Superior temporal gyrus (tissue), 1 donor: Measurements from ENCODE around the gene COG4.
"Not testable (repeated sequence)": the region's sequence is repeated elsewhere in the genome, so short reads cannot be mapped to it uniquely, and the experiment has no call there.

Source experiments
- DNase-seq: peaks from one replicate; pipeline ENCODE4 v3.0.0-alpha.2; 2016; ENCODE audit errors: extremely low spot score

Gene COG4

DNA sequence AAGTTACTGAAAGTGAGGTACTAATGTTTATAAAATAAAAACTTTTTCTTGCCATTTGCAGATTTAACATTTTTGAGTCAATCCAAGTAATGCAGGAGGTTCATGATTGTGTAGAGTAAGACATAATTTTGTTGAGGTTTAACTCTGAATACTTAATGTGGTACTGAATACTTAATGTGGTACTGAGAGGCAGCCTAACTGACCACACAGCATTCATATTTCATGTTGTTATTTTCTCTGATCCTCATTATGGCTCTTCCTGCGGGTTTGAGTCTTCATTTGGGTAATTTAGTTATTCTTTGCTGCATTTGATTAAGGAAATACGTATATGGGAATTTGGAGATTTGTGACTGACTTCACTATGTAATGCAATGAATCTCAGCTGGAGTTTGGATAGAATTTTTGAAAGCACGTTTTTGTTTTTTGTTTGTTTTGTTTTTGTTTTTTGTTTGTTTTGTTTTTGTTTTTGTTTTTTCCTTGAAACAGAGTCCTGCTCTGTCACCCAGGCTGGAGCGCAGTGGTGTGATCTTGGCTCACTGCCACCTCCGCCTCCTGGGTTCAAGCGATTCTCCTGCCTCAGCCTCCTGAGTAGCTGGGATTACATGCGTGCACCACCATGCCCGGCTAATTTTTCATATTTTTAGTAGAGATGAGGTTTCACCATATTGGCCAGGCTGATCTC lies 4.1 kb upstream of the COG4 start:
- DNase-seq = peak; percentile 12

DNA sequence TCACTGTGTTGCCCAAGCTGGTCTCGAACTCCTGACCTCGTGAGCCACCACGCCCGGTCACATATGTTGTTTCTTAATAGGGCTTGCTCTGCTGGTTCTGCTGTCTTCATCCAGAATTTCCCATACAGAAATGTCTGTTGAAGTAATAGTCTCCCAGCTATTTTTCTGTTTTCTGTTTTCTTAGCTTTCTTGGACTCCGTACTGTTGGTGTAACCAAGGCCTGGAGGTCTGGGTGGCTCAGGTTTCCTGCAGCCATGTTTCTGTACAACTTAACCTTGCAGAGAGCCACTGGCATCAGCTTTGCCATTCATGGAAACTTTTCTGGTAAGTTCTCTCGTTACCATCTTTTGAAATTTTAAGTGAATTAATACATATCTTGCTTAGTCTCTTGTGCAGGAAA lies 3.0 kb upstream of the COG4 start:
- no peak for DNase-seq

DNA sequence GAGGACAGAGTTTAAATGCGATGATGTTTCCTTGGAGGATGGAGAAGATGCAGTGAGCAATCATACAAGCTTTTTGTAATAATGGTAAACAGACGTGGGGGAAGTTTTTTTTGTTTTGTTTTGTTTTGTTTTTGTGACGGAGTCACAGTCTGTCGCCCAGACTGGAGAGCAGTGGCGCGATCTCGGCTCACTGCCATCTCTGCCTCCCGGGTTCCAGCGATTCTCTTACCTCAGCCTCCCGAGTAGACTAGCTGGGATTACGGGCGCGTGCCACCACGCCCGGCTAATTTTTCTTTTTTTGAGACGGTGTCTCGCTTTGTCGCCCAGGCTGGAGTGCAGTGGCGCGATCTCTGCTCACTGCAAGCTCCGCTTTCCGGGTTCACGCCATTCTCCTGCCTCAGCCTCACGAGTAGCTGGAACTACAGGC lies 1.1 kb upstream of the COG4 start:
- not testable (repeated sequence) for DNase-seq

DNA sequence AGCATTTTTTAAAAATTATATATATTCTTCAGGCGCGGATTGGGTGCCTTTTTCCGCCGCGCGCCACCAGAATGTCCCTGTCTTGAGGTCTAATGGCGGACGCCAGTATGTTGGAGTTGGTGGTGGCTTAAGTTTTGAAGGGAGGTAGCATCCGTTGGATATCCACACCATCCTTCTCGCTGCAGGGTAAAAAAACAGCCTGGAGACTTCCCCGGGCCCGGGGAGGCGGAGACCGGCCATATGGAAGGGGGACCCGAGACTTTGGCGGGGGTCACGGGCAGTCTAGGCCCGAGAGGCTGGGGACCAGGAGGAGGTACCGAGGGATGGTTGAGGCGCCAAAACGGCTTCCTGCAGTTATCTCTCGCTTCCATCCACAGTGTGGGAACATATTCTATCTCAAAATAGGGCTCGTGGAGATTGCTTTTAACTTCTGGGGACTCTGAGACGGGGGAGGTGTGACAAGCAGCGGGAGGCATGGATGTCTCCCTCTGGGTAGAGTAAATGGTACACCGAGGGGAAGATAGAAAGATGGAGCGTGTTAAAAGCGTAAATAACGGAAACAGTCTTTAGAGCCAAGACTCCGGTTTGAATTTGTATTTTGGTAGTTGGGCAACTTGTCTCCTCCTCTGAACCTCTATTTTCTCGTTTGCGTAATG lies 517 bp upstream of the COG4 start, which contains the start of gene SF3B3:
Gene SF3B3, plus strand, starts transcription at position 74 of the 656 bp plus-strand sequence. CDS start 2,841 bp downstream, outside the sequence.
- DNase-seq = peak; percentile 82

DNA sequence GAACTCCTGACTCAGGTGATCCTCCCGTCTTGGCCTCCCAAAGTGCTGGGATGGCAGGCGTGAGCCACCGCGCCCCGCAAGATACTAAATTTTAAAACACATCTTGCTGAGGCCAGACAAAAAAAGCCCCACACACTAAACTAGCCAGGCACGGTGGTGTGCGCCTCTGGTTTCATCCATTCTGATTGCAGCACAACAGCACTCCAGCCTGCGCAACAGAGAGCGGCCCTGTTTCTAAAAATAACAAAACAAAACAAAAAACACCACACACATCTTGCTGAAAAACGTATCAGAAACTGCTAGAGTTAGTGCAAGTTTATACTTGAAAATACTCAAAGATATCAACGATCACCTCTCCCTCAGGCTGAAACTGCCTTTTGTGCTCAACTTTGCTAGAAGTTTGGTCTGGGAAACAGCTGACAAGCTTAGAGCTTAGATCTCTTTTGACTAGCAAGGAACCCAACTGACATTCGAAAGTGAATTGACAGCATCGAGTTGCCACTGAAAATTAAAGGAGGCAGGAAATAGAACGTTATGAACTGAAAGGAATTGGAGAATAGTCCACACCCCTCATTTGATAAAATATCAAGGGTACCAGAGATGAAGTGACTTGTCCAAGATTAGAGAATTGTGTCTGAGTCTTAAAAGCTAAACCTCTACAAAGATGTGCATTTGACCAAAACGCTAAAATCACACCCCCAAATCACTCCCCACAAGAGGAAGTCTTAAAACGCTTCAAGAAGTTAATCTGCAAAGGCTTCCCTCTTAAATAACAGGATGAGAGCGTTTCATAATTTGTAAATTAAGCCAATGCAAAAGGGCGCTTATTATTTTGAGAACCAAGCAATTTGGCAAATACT lies 908 bp downstream of the COG4 start:
- DNase-seq = no peak

DNA sequence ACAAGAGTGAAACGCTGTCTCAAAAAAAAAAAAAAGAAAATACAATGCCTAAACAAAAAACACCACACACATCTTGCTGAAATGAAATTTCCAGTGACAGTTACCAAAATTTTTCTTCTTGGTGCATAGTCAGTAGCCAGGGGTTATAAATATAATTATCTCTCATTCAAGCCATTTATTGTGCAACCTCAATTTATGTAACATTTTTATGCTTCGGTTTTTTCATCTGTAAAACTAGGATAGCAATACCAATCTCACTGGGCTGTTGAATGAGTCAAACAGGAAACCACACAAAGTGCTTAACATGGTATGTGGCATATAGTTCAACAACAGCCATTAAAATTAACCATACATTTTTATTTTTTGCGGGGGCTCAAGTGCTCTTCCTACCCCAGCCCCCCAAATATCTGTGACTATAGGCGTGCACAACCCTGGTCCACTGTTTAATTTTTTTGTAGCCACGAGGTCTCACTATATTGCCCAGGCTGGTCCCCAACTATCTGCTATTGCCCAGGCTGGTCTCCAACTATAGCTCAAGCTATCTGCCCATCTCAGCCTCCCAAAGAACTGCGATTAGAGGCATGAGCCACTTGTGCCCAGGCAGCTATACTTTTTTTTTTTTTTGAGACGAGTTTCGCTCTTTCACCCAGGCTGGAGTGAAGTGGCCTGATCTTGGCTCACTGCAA lies 2.6 kb downstream of the COG4 start:
- DNase-seq = no peak

DNA sequence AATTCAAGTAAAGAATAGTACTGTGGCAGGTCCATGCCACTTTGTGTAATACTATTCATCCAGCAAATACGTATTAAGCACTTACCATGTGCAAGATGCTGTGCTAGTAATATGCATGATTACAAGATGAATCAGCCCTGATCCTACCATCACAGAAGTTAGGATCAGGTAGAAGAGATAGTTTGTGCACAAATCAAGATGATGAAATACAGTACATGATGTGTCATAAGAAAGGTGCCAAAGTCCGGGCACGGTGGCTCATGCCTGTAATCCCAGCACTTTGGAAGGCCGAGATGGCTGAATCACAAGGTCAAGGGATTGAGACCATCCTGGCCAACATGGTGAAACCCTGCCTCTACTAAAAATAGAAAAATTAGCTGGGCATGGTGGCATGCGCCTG lies 10.9 kb downstream of the COG4 start:
- DNase-seq = no peak

DNA sequence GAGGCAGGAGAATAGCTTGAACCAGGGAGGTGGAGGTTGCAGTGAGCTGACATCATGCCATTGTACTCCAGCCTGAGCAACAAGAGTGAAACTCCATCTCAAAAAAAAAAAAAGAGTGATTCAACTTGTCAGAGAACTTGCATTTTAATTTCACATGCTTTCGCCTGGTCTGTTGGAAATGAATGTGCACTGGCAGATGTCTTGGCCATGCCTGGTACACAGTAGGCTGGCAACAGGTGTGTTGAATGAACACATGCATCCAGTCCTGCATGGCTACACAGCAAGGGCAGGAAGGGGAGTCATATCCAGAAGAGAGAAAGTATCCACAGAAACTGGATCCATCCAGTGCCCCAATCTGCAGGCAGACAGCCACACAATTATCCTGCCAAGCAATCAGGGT lies 11.5 kb downstream of the COG4 start:
- no peak for DNase-seq

DNA sequence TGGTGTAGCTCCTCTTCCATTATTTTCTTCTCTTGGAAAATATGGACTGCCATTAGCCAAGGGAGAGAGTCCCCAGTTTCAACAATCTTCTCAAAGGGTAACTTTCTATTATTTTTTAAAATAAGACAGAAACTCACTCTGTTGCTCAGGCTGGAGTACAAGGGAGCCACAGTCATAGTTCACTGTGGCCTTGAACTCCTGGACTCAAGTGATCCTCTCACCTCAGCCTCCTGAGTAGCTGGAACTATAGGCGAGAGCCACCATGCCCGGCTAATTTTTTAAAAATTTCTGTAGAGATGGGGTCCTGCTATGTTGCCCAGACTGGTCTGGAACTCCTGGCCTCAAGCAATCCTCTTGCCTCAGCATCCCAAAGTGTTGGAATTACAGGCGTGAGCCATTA lies 13.1 kb downstream of the COG4 start:
- no peak for DNase-seq

DNA sequence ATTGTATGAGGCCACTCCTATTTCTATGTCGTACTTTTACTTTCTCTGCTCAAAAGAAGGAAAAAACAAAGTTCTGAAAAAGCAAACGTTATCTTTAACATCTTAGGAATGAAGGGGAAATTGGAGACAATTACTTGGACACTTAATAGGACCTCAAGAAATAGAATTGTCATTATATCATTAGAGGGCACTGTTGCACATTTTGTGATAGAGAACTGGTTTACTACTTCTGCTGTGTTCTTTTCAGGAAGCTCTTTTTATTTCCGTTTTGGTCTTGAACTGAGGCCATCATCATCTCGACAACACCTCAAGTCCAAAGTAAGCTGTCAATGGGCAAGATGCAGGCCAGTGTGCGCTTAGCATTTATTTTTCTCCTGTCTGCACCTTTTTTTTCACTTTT lies 14.6 kb downstream of the COG4 start:
- DNase-seq = no peak

DNA sequence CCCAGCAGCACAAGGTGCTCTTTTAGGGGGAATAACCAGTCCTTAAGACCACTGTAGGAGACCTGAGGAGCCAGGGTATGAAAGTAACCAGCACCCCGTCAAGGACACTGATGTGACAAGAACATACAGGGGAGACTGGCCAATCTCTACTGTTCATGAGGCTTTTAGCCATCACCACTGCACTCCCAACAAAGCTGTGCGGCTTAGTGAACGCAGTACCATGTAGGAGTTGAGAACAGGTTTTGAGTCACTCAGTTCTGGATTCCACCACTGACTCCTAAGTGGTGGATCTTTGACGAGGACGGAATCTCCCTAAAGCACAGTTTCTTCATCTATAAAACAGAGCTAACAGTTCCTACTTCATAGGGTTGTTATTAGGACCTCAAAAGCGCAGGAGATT lies 26.8 kb downstream of the COG4 start:
- no peak for DNase-seq

DNA sequence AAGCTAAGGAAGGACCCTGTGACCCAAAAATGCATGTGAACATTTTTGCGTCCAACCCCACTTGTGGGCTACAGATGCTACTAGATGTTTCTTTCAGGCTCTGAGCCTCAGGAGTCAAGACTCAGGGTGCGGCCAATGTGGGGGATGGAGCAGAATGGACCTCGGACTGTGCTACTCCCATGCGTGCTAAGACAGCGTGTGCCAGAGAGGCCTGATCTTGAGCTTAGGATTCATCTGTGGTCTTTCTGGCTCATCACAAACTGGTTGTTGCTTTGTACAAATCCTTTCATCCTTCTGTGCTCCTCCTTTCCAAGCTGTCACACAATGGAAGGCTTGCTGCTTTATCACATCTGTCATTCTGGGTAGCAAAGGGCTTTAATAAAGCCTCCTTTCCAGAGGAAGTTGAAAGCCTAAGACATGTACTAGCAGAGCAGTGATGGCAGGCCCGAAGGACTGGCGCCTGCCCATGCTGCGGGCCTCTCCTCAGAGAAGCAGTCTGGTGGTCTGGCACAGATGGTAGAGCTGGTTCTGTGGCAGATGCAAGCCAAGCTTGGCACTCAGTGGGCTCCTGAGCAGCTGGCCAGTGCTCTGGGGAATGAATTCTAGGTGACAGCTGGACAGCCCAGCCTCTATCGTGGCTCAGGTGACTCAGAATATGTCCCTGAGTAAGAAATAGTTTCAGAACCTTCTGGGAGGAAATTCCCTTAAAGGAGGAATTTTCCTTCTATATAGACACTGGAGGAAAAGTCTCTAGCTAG lies 27.8 kb downstream of the COG4 start:
- peak; percentile 15 for DNase-seq

DNA sequence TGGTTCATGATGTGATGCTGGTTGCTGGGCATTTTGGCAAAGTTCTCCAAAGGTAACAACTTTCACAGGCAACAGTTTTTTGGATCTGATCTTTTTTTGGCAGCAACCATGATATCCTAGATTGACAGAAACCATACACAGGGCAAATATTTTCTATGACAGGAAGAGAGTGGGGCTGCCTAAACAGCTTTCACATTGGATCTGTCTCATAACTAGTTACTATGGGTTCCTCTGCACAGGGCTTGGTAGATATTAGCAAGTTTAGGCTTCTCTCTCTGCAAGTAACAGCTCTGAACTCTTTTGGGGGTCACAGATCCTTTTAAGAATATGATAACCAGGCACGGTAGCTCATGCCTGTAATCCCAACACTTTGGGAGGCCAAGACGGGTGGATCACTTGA lies 28.6 kb downstream of the COG4 start:
- no peak for DNase-seq

DNA sequence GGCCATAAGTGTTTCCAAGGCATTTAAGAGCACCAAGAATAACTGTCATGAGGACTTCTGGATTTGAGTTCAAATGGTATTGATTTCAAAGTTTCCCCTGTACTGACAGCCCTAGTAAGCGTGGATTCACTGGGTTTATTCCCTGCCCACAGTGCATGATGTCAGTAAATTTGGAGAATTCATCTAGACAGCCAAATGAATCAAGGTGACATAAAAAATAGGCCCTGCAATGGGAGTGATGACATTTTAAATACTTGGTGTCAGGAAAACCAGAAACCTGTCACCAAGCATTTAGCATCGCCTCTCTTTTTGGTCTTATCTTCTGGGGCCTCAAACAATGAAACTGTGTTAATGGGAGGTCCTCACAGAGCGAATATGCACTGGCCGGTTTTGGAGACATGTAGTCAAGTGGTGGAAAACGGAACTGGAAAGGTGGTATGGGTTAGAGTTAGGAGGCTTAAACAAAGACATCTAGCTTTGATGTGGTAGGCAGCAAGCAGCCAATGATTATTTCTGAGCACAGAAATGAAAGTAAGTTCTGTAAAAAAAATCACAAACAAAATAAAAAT lies 29.1 kb downstream of the COG4 start:
- DNase-seq = no peak

DNA sequence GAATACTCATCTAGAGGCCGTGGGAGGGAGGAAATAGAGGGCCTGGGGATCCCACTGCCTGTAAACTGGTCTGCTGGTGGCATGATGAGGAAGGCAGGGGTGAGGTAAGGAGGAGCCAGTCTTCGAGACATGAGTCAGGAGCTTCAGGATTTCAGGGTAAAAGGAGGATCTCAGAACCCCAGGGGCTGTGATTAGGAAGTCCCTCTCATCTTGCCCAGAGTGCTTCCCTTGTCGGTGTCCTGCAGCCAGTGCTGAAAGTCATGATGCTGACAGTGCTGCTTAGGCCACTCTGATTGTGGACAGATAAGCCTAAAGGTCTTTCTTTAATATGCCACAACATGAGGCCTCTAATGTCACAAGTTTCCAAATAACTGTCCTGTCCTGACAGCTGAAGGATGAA lies 29.6 kb downstream of the COG4 start:
- no peak for DNase-seq

DNA sequence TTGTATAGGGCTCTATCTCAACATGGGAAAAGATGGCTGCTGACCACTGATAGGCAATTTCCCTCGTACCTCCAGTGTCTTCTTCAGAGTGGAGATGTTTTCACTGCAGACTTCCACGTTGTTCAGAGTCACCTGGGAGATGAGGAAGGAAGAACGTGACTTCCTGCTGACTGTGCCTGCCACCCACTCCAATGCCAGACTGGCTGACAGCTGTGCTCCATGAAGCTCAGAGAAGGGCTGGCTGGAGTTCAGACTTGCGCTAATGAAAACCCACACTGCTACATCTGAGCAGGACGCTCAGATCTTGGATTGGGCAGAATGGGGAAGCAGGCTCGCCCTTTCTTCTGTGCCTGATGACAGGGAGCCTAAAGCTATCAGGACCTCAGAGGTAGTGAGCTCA lies 33.1 kb downstream of the COG4 start:
- DNase-seq = peak; percentile 34

DNA sequence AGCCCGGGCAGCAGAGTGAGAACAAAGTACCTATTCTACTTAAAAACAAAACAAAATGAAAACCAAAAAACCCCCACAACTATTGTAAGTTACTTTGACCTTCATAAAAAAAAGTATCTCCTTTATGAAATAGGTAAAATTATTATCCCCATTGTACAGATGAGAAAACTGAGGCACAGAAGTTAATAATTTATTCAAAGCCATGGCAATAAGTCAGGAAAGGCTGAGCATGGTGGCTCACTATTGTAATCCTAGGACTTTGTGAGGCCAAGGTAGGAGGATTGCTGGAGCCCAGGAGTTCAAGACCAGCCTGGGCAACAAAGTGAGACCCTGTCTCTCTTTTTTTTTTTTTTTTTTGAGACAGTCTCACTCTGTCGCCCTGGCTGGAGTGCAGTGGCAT lies 38.5 kb downstream of the COG4 start:
- DNase-seq = no peak

DNA sequence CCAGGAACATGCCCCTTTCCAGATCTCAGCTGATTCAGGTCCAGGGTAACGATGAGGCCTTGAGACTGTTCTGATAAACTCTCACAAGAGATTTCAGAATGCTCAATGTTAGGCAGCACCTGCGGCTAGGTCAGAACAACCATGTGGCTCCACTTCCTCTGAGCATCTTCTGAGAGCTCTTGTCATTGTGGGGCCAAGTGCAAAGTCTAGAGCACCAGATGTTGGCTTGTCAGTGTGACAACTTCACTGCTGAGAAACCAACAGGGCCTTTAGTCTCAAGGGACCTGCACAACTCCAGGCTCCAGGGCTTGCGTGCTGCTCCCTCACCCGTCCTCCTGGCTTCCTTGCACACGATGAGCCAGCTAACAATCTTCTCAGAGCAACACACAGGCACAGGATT lies 39.9 kb downstream of the COG4 start:
- DNase-seq = no peak

DNA sequence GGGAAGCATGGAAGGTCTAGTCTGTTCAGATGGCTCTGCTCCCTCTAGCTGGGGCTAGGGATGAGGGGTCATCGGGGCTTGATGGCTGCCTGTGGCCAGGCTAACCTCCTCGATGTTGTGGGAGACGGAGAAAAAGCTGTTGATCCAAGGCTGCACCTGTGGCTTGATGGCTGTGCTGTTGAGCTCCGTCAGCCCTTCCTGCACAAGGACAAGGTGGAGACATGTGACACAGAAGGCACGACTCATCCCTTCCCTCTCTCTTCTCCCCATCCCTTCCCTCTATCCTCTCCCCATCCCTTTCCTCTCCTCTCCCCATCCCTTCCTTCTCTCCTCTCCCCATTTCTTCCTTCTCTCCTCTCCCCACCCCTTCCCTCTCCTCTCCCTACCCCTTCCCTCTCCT lies 40.7 kb downstream of the COG4 start:
- no peak for DNase-seq

DNA sequence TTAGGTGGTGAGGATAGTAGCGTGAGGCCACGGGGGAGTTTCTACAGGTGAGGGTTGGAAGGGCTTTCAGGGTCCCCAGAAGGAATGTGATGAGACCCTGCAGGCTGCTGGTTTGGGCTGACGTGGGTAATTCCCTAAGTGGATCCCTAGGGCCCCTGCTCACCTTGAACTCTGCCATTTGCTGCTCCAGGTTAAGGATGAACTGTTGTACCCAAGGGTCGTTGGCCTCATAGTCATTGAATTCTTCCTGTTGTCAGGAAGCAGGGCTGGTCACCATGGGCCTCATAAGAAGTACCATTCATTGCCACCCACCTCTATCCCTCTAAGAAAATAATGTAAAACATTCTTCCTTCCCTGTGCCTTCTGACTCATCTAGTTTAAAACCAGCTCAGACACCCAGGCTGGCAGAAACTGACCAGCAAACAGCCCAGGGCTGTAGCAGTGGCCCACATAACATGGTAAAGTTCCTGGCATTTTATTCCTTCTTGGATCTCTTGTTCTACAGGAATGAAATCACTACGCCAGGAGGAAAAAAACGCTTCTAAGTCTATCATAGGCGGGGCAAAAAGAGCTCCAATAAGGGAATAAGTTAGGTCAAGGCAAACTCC lies 41.3 kb downstream of the COG4 start:
- DNase-seq = no peak
